GM18520 (cell line): ENCODE measurements around the gene SAP30BP.

Experiments used
- ATAC-seq: cut with Tn5 transposase; IDR thresholded peaks from one replicate; pipeline ENCODE4 v1.9.1; 2021; ENCODE audit not compliant: unreplicated experiment

Gene SAP30BP

GRCh38 chr17:75712446-75712845 lies 45.3 kb downstream of the SAP30BP start:
- ATAC-seq: no peak

DNA sequence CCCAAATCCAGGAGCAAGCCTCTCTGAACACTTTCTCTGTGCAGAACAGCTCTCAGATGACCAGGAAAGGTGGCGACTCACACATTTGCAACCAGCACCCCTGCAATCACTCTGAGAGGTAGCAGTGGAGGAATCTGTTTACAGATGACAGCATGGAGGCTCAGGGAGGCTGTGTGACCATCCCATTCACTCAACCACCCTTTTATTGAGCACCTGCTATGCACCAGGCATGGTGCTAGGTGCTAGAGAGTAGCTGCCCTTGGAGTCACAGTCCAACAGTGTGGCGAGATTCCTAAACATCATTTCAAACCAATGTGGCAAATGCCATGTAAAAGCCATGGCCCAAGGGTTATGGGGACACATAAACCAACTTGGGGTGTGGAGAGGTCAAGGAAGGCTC lies 52.6 kb downstream of the SAP30BP start:
- ATAC-seq: no peak

DNA sequence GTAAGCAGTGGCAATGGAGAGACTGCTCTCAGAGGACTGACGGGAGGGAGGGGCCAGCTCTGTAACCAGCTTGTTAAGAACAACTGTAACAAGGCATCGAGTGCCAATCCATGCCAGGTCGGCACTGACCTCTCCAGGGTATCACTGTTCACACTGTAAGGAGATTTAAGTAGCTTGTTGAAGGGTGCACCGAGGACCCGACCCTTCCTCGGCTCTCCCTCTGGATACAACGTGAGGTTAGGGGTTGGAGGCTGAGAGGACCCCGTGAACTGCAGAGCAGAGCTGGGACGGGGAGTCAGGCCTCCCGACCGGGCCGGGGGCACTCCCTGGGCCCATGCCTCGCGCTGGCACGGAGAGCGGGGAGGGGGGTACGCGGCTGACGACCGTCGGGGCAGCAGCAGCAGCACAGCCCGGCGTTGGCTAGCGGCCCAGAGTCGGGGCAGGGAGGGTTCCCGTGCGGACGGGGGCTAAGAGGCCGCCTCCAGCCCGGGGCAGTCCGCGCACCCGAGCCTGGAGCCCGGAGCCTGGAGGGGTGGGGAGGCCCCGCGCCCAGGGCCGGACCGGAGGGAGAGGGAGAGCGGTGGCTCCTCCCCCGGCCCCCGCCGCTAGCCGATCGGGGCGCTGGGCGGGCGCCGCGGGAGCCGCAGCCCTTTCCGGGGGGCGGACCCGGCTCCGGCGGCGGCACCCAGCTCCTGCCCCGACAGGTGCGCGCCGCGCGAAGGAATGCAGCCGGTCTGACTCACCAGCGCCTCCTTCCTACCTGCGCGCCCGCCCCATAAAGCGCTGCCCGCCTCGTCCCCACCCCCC lies 53.7 kb downstream of the SAP30BP start, which contains the start of gene ITGB4:
ITGB4 (plus strand) TSS at position 804 of the 807 bp plus-strand sequence. CDS start 3,245 bp downstream, outside the sequence.
- no peak for ATAC-seq

GRCh38 chr17:75721463-75722011 lies 54.4 kb downstream of the SAP30BP start:
- ATAC-seq: no peak

- ATAC-seq: no peak
Observed at GRCh38 chr17:75722076-75722475, 54.9 kb downstream of the SAP30BP start.

GRCh38 chr17:75722542-75723095 lies 55.5 kb downstream of the SAP30BP start:
- ATAC-seq: no peak

DNA sequence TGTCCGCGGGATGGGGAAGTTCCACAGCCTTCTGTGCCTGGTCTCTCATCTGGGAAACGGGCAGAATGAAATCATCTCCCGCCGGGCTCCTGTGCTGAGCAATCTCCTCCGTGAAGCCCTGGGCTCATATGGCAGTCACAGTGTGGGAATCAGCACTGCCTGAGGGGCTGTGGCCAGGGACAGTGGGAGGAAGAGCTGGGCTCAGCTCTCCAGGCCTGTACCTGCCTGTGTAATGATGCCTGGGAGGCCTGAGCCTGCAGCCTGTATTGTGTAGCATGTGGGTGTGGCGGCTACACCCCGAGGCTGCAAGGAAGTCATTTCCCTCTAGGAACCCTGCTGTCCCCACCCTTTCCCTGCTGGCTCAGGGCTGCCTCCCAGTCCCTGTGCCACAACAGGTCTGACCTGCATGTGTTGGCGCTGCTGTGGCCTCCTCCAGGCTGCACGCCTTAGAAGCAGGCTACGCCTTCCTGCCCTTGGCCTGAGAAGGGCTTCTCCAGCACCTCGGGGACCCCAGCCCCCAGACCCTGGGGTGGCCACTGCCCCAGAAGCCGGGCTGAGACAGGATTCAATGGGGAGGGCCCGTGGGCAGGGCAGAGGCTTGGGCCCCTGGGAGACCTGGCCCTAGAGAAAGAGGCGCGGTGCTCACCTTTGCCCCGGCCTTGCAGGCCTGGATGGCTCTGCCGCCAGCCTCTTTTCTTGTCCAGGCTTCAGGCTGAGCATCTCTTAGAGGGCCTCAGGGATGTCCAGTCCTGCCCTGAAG lies 56.2 kb downstream of the SAP30BP start:
- no peak for ATAC-seq

GRCh38 chr17:75724016-75725003 lies 57.2 kb downstream of the SAP30BP start:
- ATAC-seq: no peak

DNA sequence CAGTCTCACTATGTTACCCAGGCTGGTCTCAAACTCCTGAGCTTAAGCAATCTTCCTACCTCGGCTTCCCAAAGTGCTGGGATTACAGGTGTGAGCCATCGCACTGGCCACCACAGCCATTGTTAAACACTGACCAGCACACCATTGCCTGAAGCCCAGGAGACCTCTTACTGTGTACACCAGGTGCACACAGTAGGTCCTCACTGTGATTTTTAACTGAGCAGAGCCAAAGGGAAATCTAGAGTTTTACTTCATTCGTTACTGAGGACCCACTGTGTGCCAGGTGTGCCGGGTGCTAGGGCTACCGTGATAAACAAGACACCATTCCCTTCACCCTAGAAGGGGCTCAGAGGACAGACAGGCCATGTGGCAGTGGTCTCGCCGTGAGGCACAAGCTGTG lies 58.4 kb downstream of the SAP30BP start:
- no peak for ATAC-seq

- ATAC-seq: no peak
Observed at GRCh38 chr17:75727391-75727790, 60.3 kb downstream of the SAP30BP start.

DNA sequence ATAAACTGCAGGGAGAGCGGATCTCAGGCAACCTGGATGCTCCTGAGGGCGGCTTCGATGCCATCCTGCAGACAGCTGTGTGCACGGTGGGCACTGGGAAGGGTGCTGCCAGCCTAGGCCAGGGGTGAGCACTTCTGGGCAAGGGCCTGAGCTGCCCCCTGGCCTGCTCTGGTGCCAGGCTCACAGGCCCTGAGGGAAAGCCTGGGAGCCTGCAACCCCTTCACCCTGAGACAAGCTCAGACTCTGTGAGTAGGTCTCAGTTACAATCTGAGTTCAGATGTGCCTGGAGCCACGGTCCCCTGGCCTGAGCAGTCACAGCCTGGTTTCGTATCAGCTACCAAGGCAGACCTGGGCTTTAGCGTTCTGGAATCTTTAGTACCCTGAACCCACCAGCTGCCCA lies 62.2 kb downstream of the SAP30BP start:
- no peak for ATAC-seq

DNA sequence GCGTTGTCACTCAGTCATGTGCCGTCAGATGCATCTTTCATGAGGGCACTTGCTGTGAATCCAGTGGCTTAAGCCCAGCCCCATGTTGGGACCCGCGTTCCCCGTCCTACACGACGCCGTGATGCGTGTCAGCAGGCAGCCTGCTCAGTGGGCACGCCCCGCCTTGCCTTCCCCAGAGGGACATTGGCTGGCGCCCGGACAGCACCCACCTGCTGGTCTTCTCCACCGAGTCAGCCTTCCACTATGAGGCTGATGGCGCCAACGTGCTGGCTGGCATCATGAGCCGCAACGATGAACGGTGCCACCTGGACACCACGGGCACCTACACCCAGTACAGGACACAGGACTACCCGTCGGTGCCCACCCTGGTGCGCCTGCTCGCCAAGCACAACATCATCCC lies 62.9 kb downstream of the SAP30BP start:
- ATAC-seq: no peak

DNA sequence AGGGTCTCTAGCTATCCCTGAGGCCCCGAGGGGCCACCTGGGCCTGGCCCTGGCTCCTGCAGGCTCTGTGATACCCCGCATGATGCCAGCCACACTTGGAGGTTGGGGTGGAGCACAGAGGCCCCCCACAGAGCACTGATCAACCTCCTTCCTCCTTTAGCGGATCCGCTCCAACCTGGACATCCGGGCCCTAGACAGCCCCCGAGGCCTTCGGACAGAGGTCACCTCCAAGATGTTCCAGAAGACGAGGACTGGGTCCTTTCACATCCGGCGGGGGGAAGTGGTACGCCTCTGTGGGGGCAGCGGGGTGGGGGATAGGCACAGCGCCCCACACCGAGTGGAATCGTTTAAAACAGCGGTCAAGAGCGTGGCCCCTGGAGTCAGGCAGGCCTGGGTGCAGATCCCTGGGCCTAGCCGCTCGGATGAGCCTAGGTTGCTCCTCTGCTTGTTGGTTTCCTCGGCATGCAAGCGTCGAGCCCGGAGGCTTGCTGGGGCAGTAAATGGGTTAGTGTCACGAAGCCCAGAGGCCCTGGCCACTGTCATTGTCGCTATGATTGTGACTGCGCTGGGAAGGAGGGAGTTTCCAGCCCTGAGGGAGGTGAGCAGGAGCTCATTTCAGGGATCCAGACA lies 64.1 kb downstream of the SAP30BP start:
- no peak for ATAC-seq

- no peak for ATAC-seq
Observed at GRCh38 chr17:75731716-75732498, 64.8 kb downstream of the SAP30BP start.

DNA sequence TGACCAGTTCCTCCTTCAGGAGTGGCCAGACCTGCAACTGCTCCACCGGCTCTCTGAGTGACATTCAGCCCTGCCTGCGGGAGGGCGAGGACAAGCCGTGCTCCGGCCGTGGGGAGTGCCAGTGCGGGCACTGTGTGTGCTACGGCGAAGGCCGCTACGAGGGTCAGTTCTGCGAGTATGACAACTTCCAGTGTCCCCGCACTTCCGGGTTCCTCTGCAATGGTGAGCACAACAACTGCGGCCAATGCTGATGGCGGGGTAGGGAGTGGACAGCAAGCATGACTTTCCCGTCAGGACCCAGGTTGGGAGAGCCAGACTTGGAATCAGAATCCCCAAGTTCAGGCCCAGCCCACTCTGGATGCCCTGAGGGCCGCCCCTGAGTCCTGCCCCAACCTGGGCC lies 66.3 kb downstream of the SAP30BP start:
- no peak for ATAC-seq

- no peak for ATAC-seq
Observed at GRCh38 chr17:75734674-75735294, 67.6 kb downstream of the SAP30BP start.

DNA sequence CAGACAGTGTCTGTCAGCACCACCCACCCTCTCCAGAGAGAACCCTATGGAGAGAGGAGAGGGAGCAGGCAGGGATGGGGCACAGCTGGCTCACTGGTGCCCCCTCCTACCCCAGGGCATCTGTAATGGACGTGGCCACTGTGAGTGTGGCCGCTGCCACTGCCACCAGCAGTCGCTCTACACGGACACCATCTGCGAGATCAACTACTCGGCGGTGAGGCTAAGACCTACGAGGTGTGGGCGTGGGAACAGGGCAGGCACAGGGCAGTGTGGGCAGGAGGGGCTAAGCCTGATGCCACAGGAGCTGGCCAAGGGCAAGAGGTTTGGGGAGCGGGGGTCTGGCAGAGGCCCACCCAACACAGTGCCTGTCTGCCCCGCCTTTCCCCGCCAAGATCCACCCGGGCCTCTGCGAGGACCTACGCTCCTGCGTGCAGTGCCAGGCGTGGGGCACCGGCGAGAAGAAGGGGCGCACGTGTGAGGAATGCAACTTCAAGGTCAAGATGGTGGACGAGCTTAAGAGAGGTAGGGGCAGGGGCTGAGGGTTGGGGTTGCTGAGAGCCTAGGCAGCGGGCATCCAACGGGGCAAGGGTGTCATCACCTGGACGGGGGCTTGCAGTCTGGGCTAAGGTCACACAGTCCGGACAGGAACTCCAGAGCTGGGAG lies 69.2 kb downstream of the SAP30BP start:
- ATAC-seq: no peak
